ENCODE measurements around the gene PLAC1. TPM values are rescaled to one million over a fixed set of nuclear protein-coding genes. Genes with fewer than 3 reads are reported as not detected.

The PLAC1 gene
- total and polyA plus RNA-seq, 7 donors, result 0.06 to 1.4 TPM; not detected in 5

- Histone ChIP-seq H3K4me1 (no peaks in the 10 kb centered on the region), H3K36me3 (no peaks in the 10 kb centered on the region), H3K27me3 (peaks cover 7 to 29% (median 7%) of the 10 kb centered on the region in 3 donors), H3K27ac (no peak overlapping the region), H3K9me3 (no peaks in the 10 kb centered on the region), H3K4me3 (no peak overlapping the region)
- DNase-seq, result no peak
- intact Hi-C loops (cut with DNase I), result no loop called here
- no peak for TF ChIP-seq POLR2AphosphoS5 (IDR thresholded peaks at IDR 0.05)
- TF ChIP-seq POLR2A (IDR thresholded peaks at IDR 0.05), result no peak
- TF ChIP-seq CTCF (IDR thresholded peaks at IDR 0.05), result no peak
- no peak for TF ChIP-seq EP300 (IDR thresholded peaks at IDR 0.05)
- 40 to 75% methylated on average over 2 of the region's 2 CpGs for WGBS, 2 donors
Measured at GRCh38 chrX:134542485-134542884, 115.8 kb downstream of the PLAC1 start.

DNA sequence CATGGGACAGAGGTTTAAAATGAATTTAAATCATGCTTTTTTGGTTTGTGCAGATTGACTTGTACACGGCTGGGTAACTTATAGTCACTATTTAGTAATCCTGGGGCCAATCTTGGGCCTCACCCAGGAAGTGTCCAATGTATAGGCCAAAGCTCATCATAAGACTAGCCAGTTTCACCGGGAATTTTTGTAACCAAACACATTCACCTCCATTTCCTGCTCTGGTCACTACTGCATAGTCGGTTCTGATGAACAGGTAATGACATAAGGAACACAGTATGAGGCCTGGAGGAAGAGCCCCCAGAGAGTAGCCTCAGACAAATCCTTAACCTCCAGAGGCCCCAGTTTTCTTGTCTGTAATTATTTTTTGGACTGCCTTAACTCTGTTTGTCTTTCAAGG, 116.4 kb downstream of the PLAC1 start:
- intact Hi-C loops (cut with DNase I), result no loop called here
- no peaks in the 10 kb centered on the region for H3K9me3 ChIP-seq
- TF ChIP-seq CTCF (IDR thresholded peaks at IDR 0.05) (no peak), POLR2AphosphoS5 (IDR thresholded peaks at IDR 0.05) (no peak), POLR2A (IDR thresholded peaks at IDR 0.05) (no peak), EP300 (IDR thresholded peaks at IDR 0.05) (no peak)
- 53 to 79% methylated on average over 3 of the region's 3 CpGs for WGBS, 2 donors
- no peaks in the 10 kb centered on the region for H3K4me1 ChIP-seq
- peaks cover 7 to 23% (median 7%) of the 10 kb centered on the region in 3 donors for H3K27me3 ChIP-seq
- H3K27ac ChIP-seq, result no peak overlapping the region
- no peaks in the 10 kb centered on the region for H3K36me3 ChIP-seq
- DNase-seq, result no peak
- H3K4me3 ChIP-seq, result no peak overlapping the region

DNA sequence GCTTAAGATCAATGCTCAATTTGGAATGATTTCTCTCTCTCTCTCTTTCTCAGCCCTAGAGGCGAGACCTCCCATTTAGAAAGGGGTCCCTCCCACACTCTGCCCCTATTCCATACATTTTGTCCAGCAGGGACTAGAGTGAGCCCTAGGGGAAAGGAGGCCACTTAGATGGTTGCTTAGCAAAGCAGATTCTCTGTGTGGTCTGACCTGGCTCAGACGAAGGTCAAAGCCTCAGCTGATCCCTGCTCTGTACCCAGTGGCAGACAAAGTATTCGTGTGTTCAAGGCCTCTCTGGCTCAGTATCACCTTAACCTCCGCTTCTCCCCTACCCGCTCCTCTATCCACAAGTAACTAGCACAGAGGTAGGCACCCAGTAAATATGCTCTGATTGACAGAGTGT, 120.0 kb downstream of the PLAC1 start:
- 83 to 92% methylated on average over 5 of the region's 5 CpGs for WGBS, 2 donors
- intact Hi-C loops (cut with DNase I), result no loop called here
- Histone ChIP-seq H3K4me1 (no peaks in the 10 kb centered on the region), H3K9me3 (no peaks in the 10 kb centered on the region), H3K27ac (no peak overlapping the region), H3K4me3 (no peak overlapping the region), H3K36me3 (no peaks in the 10 kb centered on the region), H3K27me3 (no peaks in the 10 kb centered on the region)
- no peak for DNase-seq
- TF ChIP-seq CTCF (IDR thresholded peaks at IDR 0.05), result no peak
- no peak for TF ChIP-seq POLR2AphosphoS5 (IDR thresholded peaks at IDR 0.05)
- no peak for TF ChIP-seq EP300 (IDR thresholded peaks at IDR 0.05)
- TF ChIP-seq POLR2A (IDR thresholded peaks at IDR 0.05), result no peak

DNA sequence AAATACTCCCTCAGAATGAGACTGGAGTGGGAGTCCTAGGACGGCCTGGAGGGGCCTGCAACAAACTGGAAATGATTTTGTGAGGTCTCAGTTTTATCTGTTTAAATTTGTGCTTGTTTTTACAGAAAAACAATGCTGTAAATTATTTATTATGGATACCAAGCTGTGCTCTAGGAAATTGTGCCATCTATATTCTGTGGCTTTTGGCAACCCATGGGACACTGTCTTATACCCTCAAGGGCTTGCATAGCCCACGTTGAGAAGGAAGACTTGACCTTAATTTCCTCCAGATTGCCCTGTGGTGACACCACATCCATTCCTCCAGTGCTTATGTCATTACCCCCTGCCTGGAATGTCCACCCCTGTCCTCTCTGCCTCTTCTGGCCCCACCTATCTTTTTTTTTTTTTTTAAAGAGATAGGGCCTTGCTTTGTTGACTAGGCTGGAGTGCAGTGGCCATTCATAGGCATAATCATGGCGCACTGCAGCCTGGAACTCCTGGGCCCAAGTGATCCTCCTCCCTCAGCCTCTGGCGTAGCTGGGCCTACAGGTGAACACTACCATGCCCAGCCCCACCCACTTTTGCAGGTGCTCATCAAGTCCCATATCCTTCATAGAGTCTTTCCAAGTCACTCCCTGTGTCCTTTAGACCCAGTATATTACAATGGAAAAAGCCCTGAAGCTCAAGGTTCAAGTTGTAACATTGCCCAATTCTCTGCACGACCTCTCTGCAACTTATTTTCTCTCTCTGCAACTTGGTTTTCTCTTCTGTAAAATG, 120.9 kb downstream of the PLAC1 start:
- H3K27me3 ChIP-seq, result no peaks in the 10 kb centered on the region
- H3K9me3 ChIP-seq, result no peaks in the 10 kb centered on the region
- H3K4me1 ChIP-seq, result no peaks in the 10 kb centered on the region
- 13 to 63% methylated on average over 5 of the region's 5 CpGs for WGBS, 2 donors
- H3K27ac ChIP-seq, result no peak overlapping the region
- no peak for DNase-seq
- H3K36me3 ChIP-seq, result no peaks in the 10 kb centered on the region
- TF ChIP-seq POLR2A (IDR thresholded peaks at IDR 0.05) (no peak), EP300 (IDR thresholded peaks at IDR 0.05) (no peak), POLR2AphosphoS5 (IDR thresholded peaks at IDR 0.05) (no peak), CTCF (IDR thresholded peaks at IDR 0.05) (no peak)
- no peak overlapping the region for H3K4me3 ChIP-seq
- intact Hi-C loops (cut with DNase I), result no loop called here

DNA sequence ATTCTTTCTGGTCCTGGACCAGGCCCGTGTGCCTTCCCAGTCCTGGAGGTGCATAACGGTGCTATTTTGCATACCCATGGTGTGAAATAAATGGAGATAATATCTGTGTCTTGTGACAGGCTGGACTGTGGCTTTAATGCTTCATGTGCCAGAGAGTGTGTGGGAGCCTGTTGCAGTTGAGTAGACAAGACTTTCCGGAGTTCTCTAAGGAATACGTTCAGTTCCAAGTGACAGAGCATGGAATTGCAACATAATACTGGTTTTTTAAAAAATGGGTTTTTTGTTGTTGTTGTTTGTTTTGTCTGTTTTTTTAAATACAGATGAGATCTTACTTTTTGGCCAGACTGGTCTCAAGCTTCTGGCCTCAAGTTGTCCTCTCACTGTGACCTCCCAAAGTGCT, 124.3 kb downstream of the PLAC1 start:
- H3K36me3 ChIP-seq, result no peaks in the 10 kb centered on the region
- no peak overlapping the region for H3K4me3 ChIP-seq
- 83 to 85% methylated on average over 4 of the region's 4 CpGs for WGBS, 2 donors
- no peak for TF ChIP-seq POLR2A (IDR thresholded peaks at IDR 0.05)
- TF ChIP-seq EP300 (IDR thresholded peaks at IDR 0.05), result no peak
- TF ChIP-seq CTCF (IDR thresholded peaks at IDR 0.05), result no peak
- TF ChIP-seq POLR2AphosphoS5 (IDR thresholded peaks at IDR 0.05), result no peak
- H3K9me3 ChIP-seq, result no peaks in the 10 kb centered on the region
- intact Hi-C loops (cut with DNase I), result no loop called here
- no peaks in the 10 kb centered on the region for H3K4me1 ChIP-seq
- no peak overlapping the region for H3K27ac ChIP-seq
- DNase-seq, result no peak
- H3K27me3 ChIP-seq, result no peaks in the 10 kb centered on the region
